Measurements from ENCODE around the gene TMEM17.
A peak's percentile ranks its signal among the peaks of the same experiment; 100 is the strongest.
"Not testable (repeated sequence)": the region's sequence is repeated elsewhere in the genome, so short reads cannot be mapped to it uniquely, and the experiment has no call there.

The TMEM17 gene

DNA sequence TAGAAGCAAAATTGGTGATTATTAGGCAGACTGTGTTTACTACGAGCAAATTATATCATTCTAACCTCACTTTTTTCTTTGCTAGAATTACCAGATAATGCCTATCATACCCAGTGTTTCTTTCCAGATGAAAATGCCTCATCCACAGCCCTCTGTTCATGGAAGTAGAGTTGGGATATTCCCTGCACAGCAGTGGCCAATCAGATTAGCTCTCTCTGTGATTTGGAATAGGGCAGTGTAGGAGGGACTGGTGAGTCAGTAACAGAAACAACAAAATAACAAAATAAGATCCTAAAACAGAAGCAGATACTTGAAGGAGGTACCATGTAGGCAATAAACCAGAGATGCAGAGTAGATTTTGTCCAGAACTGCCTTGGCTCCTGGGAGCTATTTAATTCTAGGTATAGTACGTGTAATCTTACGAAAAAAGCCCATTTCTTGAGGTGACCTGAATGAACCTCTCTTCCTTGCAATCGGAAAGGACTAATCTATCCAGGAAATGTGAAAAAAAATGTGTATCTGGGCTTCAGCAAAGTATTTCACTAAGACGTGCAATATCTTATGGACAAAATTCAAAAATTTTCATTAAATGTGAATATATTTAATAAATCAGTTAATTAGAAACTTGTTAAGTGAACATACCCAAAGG, 18.4 kb upstream of the TMEM17 start:
- no peaks in the 10 kb centered on the region for H3K9me2 ChIP-seq (ENCODE audit: low read depth, low read length)
- no peaks in the 10 kb centered on the region for H3K4me1 ChIP-seq (ENCODE audit: insufficient read depth, low read length, severe bottlenecking)
- no peaks in the 10 kb centered on the region for H4K20me1 ChIP-seq (ENCODE audit: insufficient read depth, low read length)
- H3K4me3 ChIP-seq (ENCODE audit: low read depth, low read length, poor library complexity, severe bottlenecking): no peak overlapping the region
- H3K79me2 ChIP-seq (ENCODE audit: insufficient read depth, low read length): no peaks in the 10 kb centered on the region
- no peak overlapping the region for H2AFZ ChIP-seq (ENCODE audit: low read length)
- no peak overlapping the region for H3K4me2 ChIP-seq (ENCODE audit: low read length)
- H3K36me3 ChIP-seq (ENCODE audit: insufficient read depth, low read length): no peaks in the 10 kb centered on the region
- H3F3A ChIP-seq (ENCODE audit: insufficient read depth, low read length): no peaks in the 10 kb centered on the region
- TF ChIP-seq EZH2 (IDR thresholded peaks at IDR 0.05; ENCODE audit: borderline replicate concordance, low read length): no peak
- TF ChIP-seq, protein P1, sequence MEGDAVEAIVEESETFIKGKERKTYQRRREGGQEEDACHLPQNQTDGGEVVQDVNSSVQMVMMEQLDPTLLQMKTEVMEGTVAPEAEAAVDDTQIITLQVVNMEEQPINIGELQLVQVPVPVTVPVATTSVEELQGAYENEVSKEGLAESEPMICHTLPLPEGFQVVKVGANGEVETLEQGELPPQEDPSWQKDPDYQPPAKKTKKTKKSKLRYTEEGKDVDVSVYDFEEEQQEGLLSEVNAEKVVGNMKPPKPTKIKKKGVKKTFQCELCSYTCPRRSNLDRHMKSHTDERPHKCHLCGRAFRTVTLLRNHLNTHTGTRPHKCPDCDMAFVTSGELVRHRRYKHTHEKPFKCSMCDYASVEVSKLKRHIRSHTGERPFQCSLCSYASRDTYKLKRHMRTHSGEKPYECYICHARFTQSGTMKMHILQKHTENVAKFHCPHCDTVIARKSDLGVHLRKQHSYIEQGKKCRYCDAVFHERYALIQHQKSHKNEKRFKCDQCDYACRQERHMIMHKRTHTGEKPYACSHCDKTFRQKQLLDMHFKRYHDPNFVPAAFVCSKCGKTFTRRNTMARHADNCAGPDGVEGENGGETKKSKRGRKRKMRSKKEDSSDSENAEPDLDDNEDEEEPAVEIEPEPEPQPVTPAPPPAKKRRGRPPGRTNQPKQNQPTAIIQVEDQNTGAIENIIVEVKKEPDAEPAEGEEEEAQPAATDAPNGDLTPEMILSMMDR (IDR thresholded peaks at IDR 0.05; ENCODE audit: low read length): no peak
- H3K27ac ChIP-seq (ENCODE audit: low read depth, low read length, poor library complexity, severe bottlenecking): no peak overlapping the region
- no peak overlapping the region for H3K9ac ChIP-seq (ENCODE audit: low read length)
- no peaks in the 10 kb centered on the region for H3K9me3 ChIP-seq (ENCODE audit: low read length)
- no peaks in the 10 kb centered on the region for H3K27me3 ChIP-seq (ENCODE audit: insufficient read depth, low read length)

DNA sequence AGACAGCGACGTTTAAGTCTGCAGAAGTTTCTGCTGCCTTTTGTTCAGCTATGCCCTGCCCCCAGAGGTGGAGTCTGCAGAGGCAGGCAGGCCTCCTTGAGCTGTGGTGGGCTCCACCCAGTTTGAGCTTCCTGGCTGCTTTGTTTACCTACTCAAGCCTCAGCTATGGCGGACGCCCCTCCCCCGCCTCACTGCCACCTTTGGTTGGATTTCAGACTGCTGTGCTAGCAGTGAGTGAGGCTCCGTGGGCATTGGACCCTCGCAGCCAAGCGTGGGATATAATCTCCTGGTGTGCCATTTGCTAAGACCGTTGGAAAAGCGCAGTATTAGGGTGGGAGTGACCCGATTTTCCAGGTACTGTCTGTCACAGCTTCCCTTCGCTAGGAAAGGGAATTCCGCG, 15.1 kb upstream of the TMEM17 start:
- H3K27me3 ChIP-seq (ENCODE audit: insufficient read depth, low read length); H3K4me2 ChIP-seq (ENCODE audit: low read length); H3K9me3 ChIP-seq (ENCODE audit: low read length); H3K27ac ChIP-seq (ENCODE audit: low read depth, low read length, poor library complexity, severe bottlenecking); H3K9ac ChIP-seq (ENCODE audit: low read length); H3K9me2 ChIP-seq (ENCODE audit: low read depth, low read length); H3F3A ChIP-seq (ENCODE audit: insufficient read depth, low read length); H3K36me3 ChIP-seq (ENCODE audit: insufficient read depth, low read length); H3K79me2 ChIP-seq (ENCODE audit: insufficient read depth, low read length); H4K20me1 ChIP-seq (ENCODE audit: insufficient read depth, low read length); H3K4me1 ChIP-seq (ENCODE audit: insufficient read depth, low read length, severe bottlenecking); H2AFZ ChIP-seq (ENCODE audit: low read length): not testable (repeated sequence)
- H3K4me3 ChIP-seq (ENCODE audit: low read depth, low read length, poor library complexity, severe bottlenecking): peak overlapping the region; percentile 16

DNA sequence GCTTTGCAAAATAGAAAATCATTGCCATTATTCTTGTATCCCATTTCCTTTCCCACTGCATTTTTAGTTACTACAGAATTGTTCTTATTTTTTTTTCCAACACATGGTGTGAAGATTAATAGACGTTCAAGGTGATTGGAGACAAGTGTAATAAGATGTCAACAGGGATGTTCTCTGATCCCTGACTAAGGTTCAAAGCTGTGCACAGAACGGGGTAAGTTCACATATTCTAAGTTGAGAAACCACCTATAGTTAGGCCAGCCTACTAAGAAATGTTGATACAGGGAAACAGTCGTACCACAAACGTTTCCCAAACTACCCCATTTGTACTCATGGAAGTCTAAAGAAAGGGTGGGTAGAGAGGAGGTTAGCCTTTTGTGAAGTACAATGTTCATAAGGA, 6.4 kb upstream of the TMEM17 start:
- TF ChIP-seq EZH2 (IDR thresholded peaks at IDR 0.05; ENCODE audit: borderline replicate concordance, low read length): no peak
- TF ChIP-seq, protein P1 (IDR thresholded peaks at IDR 0.05; ENCODE audit: low read length): no peak
- Histone ChIP-seq H3K9ac (ENCODE audit: low read length) (no peak overlapping the region), H3K79me2 (ENCODE audit: insufficient read depth, low read length) (no peaks in the 10 kb centered on the region), H3K36me3 (ENCODE audit: insufficient read depth, low read length) (no peaks in the 10 kb centered on the region), H3K4me2 (ENCODE audit: low read length) (no peak overlapping the region), H3K9me3 (ENCODE audit: low read length) (no peaks in the 10 kb centered on the region), H3K27me3 (ENCODE audit: insufficient read depth, low read length) (no peaks in the 10 kb centered on the region; the same call in 1 of the 2 replicates), H3K27ac (ENCODE audit: low read depth, low read length, poor library complexity, severe bottlenecking) (no peak overlapping the region), H3F3A (ENCODE audit: insufficient read depth, low read length) (no peaks in the 10 kb centered on the region), H2AFZ (ENCODE audit: low read length) (no peak overlapping the region), H3K4me3 (ENCODE audit: low read depth, low read length, poor library complexity, severe bottlenecking) (no peak overlapping the region), H3K4me1 (ENCODE audit: insufficient read depth, low read length, severe bottlenecking) (no peaks in the 10 kb centered on the region), H4K20me1 (ENCODE audit: insufficient read depth, low read length) (no peaks in the 10 kb centered on the region), H3K9me2 (ENCODE audit: low read depth, low read length) (no peaks in the 10 kb centered on the region)

DNA sequence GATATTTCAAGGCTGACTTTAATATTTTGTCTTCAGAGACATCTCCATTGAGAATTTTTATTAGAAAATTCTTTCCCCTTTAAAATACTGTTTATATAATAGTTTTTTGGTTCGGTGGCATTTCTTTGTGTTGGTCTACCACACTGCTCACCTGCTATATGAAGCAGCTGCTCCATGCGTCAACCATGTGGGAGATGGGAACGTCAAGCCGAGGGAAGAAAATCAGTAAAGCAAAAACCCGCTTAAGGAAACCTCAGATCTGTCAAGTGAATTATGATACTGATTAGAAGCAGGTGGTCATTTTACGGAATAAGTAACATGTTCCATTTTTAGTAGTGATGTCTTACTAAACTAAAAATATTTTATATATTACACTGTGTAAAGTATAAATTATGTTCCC, 5.6 kb upstream of the TMEM17 start:
- no peaks in the 10 kb centered on the region; the same call in 1 of the 2 replicates for H3K27me3 ChIP-seq (ENCODE audit: insufficient read depth, low read length)
- H3K4me2 ChIP-seq (ENCODE audit: low read length): no peak overlapping the region
- H3K9me2 ChIP-seq (ENCODE audit: low read depth, low read length): no peaks in the 10 kb centered on the region
- no peaks in the 10 kb centered on the region for H3K79me2 ChIP-seq (ENCODE audit: insufficient read depth, low read length)
- no peak overlapping the region for H3K4me3 ChIP-seq (ENCODE audit: low read depth, low read length, poor library complexity, severe bottlenecking)
- no peaks in the 10 kb centered on the region for H3F3A ChIP-seq (ENCODE audit: insufficient read depth, low read length)
- H3K27ac ChIP-seq (ENCODE audit: low read depth, low read length, poor library complexity, severe bottlenecking): no peak overlapping the region
- no peaks in the 10 kb centered on the region for H4K20me1 ChIP-seq (ENCODE audit: insufficient read depth, low read length)
- TF ChIP-seq EZH2 (IDR thresholded peaks at IDR 0.05; ENCODE audit: borderline replicate concordance, low read length): no peak
- TF ChIP-seq, protein P1 (IDR thresholded peaks at IDR 0.05; ENCODE audit: low read length): no peak
- no peaks in the 10 kb centered on the region for H3K36me3 ChIP-seq (ENCODE audit: insufficient read depth, low read length)
- H2AFZ ChIP-seq (ENCODE audit: low read length): no peak overlapping the region
- peaks cover 2% of the 10 kb centered on the region for H3K4me1 ChIP-seq (ENCODE audit: insufficient read depth, low read length, severe bottlenecking)
- H3K9me3 ChIP-seq (ENCODE audit: low read length): no peaks in the 10 kb centered on the region
- H3K9ac ChIP-seq (ENCODE audit: low read length): no peak overlapping the region
